ENCODE results near the gene C14orf93. TPM values are rescaled to one million over a fixed set of nuclear protein-coding genes. Genes with fewer than 3 reads are reported as not detected.
A peak's percentile ranks its signal among the peaks of the same experiment; 100 is the strongest.
"Not testable (repeated sequence)": the region's sequence is repeated elsewhere in the genome, so short reads cannot be mapped to it uniquely, and the experiment has no call there.

Gene C14orf93
- total RNA-seq, 4 donors from 2014 or later = 17.1 to 41.2 (median 23.9) TPM

- TF ChIP-seq EP300 (IDR thresholded peaks at IDR 0.05; ENCODE audit: low read depth) (no peak), POLR2AphosphoS5 (IDR thresholded peaks at IDR 0.05) (no peak), CTCF (IDR thresholded peaks at IDR 0.05) (no peak), POLR2A (IDR thresholded peaks at IDR 0.05) (no peak)
- peaks cover 0 to 7% (median 2%) of the 10 kb centered on the region in 4 donors for H3K4me1 ChIP-seq
- H3K27me3 ChIP-seq = no peaks in the 10 kb centered on the region
- intact Hi-C loops (cut with DNase I; ENCODE audit: low total_unique reads) = no loop called here
- in situ Hi-C loops (cut with MboI; ENCODE audit: low pct_ligation_motif_present in 1 of 4, low pct_unique_long_range_greater_than_20kb in 1 of 4, low sequenced_read_pairs in 3 of 4) = no loop called here
- H3K36me3 ChIP-seq = no peaks in the 10 kb centered on the region
- no peak for DNase-seq
- H3K9me3 ChIP-seq = no peaks in the 10 kb centered on the region
- no peak overlapping the region for H3K27ac ChIP-seq
- WGBS, 2 donors (ENCODE audit: low coverage in 1 of 2) = 84 to 93% methylated on average over 5 to 6 of the region's 6 CpGs
- no peak overlapping the region for H3K4me3 ChIP-seq
These were observed 47.8 kb downstream of the C14orf93 start for GRCh38 chr14:22962061-22962676.

- intact Hi-C loops (cut with DNase I; ENCODE audit: low total_unique reads) (no loop called here), in situ Hi-C loops (cut with MboI; ENCODE audit: low pct_ligation_motif_present in 1 of 4, low pct_unique_long_range_greater_than_20kb in 1 of 4, low sequenced_read_pairs in 3 of 4) (no loop called here)
- Histone ChIP-seq H3K4me1 (peaks cover 9 to 20% (median 15%) of the 10 kb centered on the region in 4 donors), H3K4me3 (peak overlapping the region; percentile 60 to 74 (median 66)), H3K36me3 (peaks cover 0 to 14% (median 6%) of the 10 kb centered on the region in 4 donors), H3K27ac (peak overlapping the region; percentile 95 to 99 (median 96)), H3K27me3 (no peaks in the 10 kb centered on the region), H3K9me3 (no peaks in the 10 kb centered on the region)
- 13 to 16% methylated on average over 8 to 19 of the region's 19 CpGs for WGBS, 2 donors (ENCODE audit: low coverage in 1 of 2)
- no peak for TF ChIP-seq POLR2A (IDR thresholded peaks at IDR 0.05)
- TF ChIP-seq CTCF (IDR thresholded peaks at IDR 0.05) = no peak
- TF ChIP-seq EP300 (IDR thresholded peaks at IDR 0.05; ENCODE audit: low read depth) = no peak
- TF ChIP-seq POLR2AphosphoS5 (IDR thresholded peaks at IDR 0.05) = no peak
- no peak for DNase-seq
These were observed 54.0 kb downstream of the C14orf93 start for GRCh38 chr14:22955702-22956569.

GRCh38 chr14:22952418-22952817 is 57.5 kb downstream of the C14orf93 start:
- Histone ChIP-seq H3K9me3 (no peaks in the 10 kb centered on the region), H3K27me3 (no peaks in the 10 kb centered on the region), H3K4me3 (no peak overlapping the region), H3K4me1 (peaks cover 9 to 17% (median 15%) of the 10 kb centered on the region in 4 donors), H3K36me3 (peaks cover 0 to 26% (median 11%) of the 10 kb centered on the region in 4 donors), H3K27ac (no peak overlapping the region)
- 93 to 100% methylated on average over 1 of the region's 1 CpG for WGBS, 2 donors (ENCODE audit: low coverage in 1 of 2)
- TF ChIP-seq POLR2AphosphoS5 (IDR thresholded peaks at IDR 0.05) (no peak), EP300 (IDR thresholded peaks at IDR 0.05; ENCODE audit: low read depth) (no peak)
- in situ Hi-C loops (cut with MboI; ENCODE audit: low pct_ligation_motif_present in 1 of 4, low pct_unique_long_range_greater_than_20kb in 1 of 4, low sequenced_read_pairs in 3 of 4) (no loop called here), intact Hi-C loops (cut with DNase I; ENCODE audit: low total_unique reads) (no loop called here)
- DNase-seq = no peak

DNA sequence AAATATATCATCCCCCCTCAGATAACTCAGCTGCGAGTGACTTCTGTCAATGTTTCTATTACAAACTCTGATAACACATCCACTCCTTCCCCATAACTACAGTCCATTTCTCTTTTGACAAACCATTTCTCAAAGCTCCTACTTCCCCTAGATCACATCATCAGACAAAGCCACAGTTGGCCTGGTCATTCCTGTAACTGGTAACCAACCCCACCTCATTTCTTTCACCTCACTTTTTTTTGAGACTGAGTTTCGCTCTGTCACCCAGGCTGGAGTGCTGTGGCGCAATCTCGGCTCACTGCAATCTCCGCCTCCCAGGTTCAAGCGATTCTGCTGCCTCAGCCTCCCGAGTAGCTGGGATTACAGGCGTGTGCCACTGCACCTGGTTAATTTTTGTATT is 58.1 kb downstream of the C14orf93 start:
- Histone ChIP-seq H3K36me3 (peaks cover 0 to 26% (median 13%) of the 10 kb centered on the region in 4 donors), H3K4me1 (peaks cover 9 to 14% (median 14%) of the 10 kb centered on the region in 4 donors)
- H3K27ac ChIP-seq; H3K4me3 ChIP-seq; in situ Hi-C loops (cut with MboI; ENCODE audit: low pct_ligation_motif_present in 1 of 4, low pct_unique_long_range_greater_than_20kb in 1 of 4, low sequenced_read_pairs in 3 of 4); intact Hi-C loops (cut with DNase I; ENCODE audit: low total_unique reads); H3K27me3 ChIP-seq; DNase-seq; H3K9me3 ChIP-seq: not testable (repeated sequence)
- WGBS, 2 donors (ENCODE audit: low coverage in 1 of 2) = 80 to 84% methylated on average over 3 to 8 of the region's 8 CpGs

GRCh38 chr14:22945642-22946041 is 64.3 kb downstream of the C14orf93 start:
- H3K4me1 ChIP-seq = no peaks in the 10 kb centered on the region
- no peak for DNase-seq
- WGBS, 2 donors (ENCODE audit: low coverage in 1 of 2) = 95 to 100% methylated on average over 3 of the region's 3 CpGs
- H3K9me3 ChIP-seq = no peaks in the 10 kb centered on the region
- no peak overlapping the region for H3K4me3 ChIP-seq
- H3K36me3 ChIP-seq = peaks cover 0 to 29% (median 6%) of the 10 kb centered on the region in 4 donors
- H3K27ac ChIP-seq = no peak overlapping the region
- intact Hi-C loops (cut with DNase I; ENCODE audit: low total_unique reads) (no loop called here), in situ Hi-C loops (cut with MboI; ENCODE audit: low pct_ligation_motif_present in 1 of 4, low pct_unique_long_range_greater_than_20kb in 1 of 4, low sequenced_read_pairs in 3 of 4) (no loop called here)
- TF ChIP-seq POLR2AphosphoS5 (IDR thresholded peaks at IDR 0.05) (no peak), CTCF (IDR thresholded peaks at IDR 0.05) (no peak), EP300 (IDR thresholded peaks at IDR 0.05; ENCODE audit: low read depth) (no peak), POLR2A (IDR thresholded peaks at IDR 0.05) (no peak)
- no peaks in the 10 kb centered on the region for H3K27me3 ChIP-seq

Measured in transverse colon (tissue), 4 donors.